Osteoblast (primary cell): ENCODE data around the gene USP4. TPM values are rescaled to one million over a fixed set of nuclear protein-coding genes. Genes with fewer than 3 reads are reported as not detected.

Experiments
- DNase-seq: peaks from one replicate; pipeline ENCODE4 v3.0.0; 2011; ENCODE audit warnings: low spot score, mixed read lengths; ENCODE audit not compliant: insufficient read length; ENCODE audit errors: missing footprints
- H2AFZ ChIP-seq: 2 replicates; pipeline ENCODE4 v1.6.0; 2011; ENCODE audit warnings: mild to moderate bottlenecking, low read length
- H3K27ac ChIP-seq: 2 replicates; pipeline ENCODE4 v1.5.1; 2011; ENCODE audit warnings: mild to moderate bottlenecking, low read depth, low read length, moderate library complexity
- H3K27me3 ChIP-seq: 2 replicates; pipeline ENCODE4 v1.6.0; 2012; ENCODE audit warnings: mild to moderate bottlenecking, control low read depth, inconsistent platforms, low read length, moderate library complexity; ENCODE audit not compliant: insufficient read depth
- H3K36me3 ChIP-seq: 2 replicates; pipeline ENCODE4 v1.5.1; 2011; ENCODE audit warnings: mild to moderate bottlenecking, low read length, control low read depth, moderate library complexity; ENCODE audit not compliant: insufficient read depth
- H3K4me1 ChIP-seq: 2 replicates; pipeline ENCODE4 v1.5.1; 2011; ENCODE audit warnings: mild to moderate bottlenecking, low read length, control low read depth, moderate library complexity; ENCODE audit not compliant: insufficient read depth
- H3K4me2 ChIP-seq: 2 replicates; pipeline ENCODE4 v1.6.0; 2011; ENCODE audit warnings: mild to moderate bottlenecking, low read length; ENCODE audit not compliant: insufficient read depth
- H3K4me3 ChIP-seq: fragments of 200-600 bp; sonication (generic); 3 replicates; pipeline ENCODE4 v1.5.1; 2012; ENCODE audit warnings: mild to moderate bottlenecking, low read length, inconsistent platforms; ENCODE audit not compliant: insufficient read depth
- H3K79me2 ChIP-seq: 2 replicates; pipeline ENCODE4 v1.6.0; 2012; ENCODE audit warnings: mild to moderate bottlenecking, low read length, control low read depth, inconsistent platforms; ENCODE audit not compliant: insufficient read depth
- H3K9me3 ChIP-seq: 2 replicates; pipeline ENCODE4 v1.5.1; 2011; ENCODE audit warnings: low read depth, low read length, control low read depth
- H4K20me1 ChIP-seq: 2 replicates; pipeline ENCODE4 v1.6.0; 2012; ENCODE audit warnings: mild to moderate bottlenecking, low read length, control low read depth; ENCODE audit not compliant: insufficient read depth
- CTCF ChIP-seq: IDR thresholded peaks from 2 replicates; pipeline ENCODE4 v1.5.1; 2011; ENCODE audit warnings: mild to moderate bottlenecking, low read depth, low read length, moderate library complexity; ENCODE audit errors: extremely low read depth
- total RNA-seq: library from RNA; depleted of rRNA; stranded (reverse); fragments of >200 nt; gene quantifications from 2 replicates; pipeline ENCODE4 v1.2.3, GENCODE V29; 2012

The USP4 gene
- total RNA-seq, 1 donor = 22.1 TPM

GRCh38 chr3:49378249-49378895 is 38.5 kb upstream of the USP4 start:
- Histone ChIP-seq H3K4me2 (peak overlapping the region; percentile 44), H4K20me1 (peaks cover 64% of the 10 kb centered on the region), H3K4me3 (no peak overlapping the region), H3K4me1 (peaks cover 20% of the 10 kb centered on the region), H2AFZ (no peak overlapping the region), H3K27me3 (no peaks in the 10 kb centered on the region), H3K36me3 (peaks cover 26% of the 10 kb centered on the region), H3K27ac (peak overlapping the region; percentile 81), H3K79me2 (peaks cover 96% of the 10 kb centered on the region), H3K9me3 (no peaks in the 10 kb centered on the region)
- no peak for TF ChIP-seq CTCF
- no peak for DNase-seq

- no peak overlapping the region for H2AFZ ChIP-seq
- H3K27ac ChIP-seq = peak overlapping the region; percentile 76
- H3K9me3 ChIP-seq = no peaks in the 10 kb centered on the region
- H3K36me3 ChIP-seq = peaks cover 35% of the 10 kb centered on the region
- peak overlapping the region; percentile 3 for H3K4me2 ChIP-seq
- peaks cover 20% of the 10 kb centered on the region for H3K4me1 ChIP-seq
- no peak for DNase-seq
- TF ChIP-seq CTCF = no peak
- no peaks in the 10 kb centered on the region for H3K27me3 ChIP-seq
- no peak overlapping the region for H3K4me3 ChIP-seq
- H3K79me2 ChIP-seq = peaks cover 96% of the 10 kb centered on the region
- H4K20me1 ChIP-seq = peaks cover 62% of the 10 kb centered on the region
Observed at GRCh38 chr3:49377483-49377882, 37.6 kb upstream of the USP4 start.

GRCh38 chr3:49371946-49372345 is 32.1 kb upstream of the USP4 start:
- Histone ChIP-seq H3K27ac (no peak overlapping the region), H3K4me2 (no peak overlapping the region), H3K79me2 (peaks cover 97% of the 10 kb centered on the region), H3K4me3 (no peak overlapping the region), H3K9me3 (no peaks in the 10 kb centered on the region), H3K4me1 (no peaks in the 10 kb centered on the region), H4K20me1 (peaks cover 46% of the 10 kb centered on the region), H2AFZ (no peak overlapping the region), H3K27me3 (no peaks in the 10 kb centered on the region), H3K36me3 (peaks cover 69% of the 10 kb centered on the region)
- TF ChIP-seq CTCF = no peak
- no peak for DNase-seq

- Histone ChIP-seq H3K27ac (no peak overlapping the region), H3K4me2 (no peak overlapping the region), H4K20me1 (peaks cover 53% of the 10 kb centered on the region), H2AFZ (no peak overlapping the region), H3K4me3 (no peak overlapping the region), H3K9me3 (no peaks in the 10 kb centered on the region), H3K36me3 (peaks cover 77% of the 10 kb centered on the region), H3K27me3 (no peaks in the 10 kb centered on the region), H3K79me2 (peaks cover 97% of the 10 kb centered on the region), H3K4me1 (no peaks in the 10 kb centered on the region)
- DNase-seq = no peak
- TF ChIP-seq CTCF = no peak
Observed at GRCh38 chr3:49370585-49371290, 30.9 kb upstream of the USP4 start.
